A549 (cell line): ENCODE data around the gene MAGEB1. TPM values are rescaled to one million over a fixed set of nuclear protein-coding genes. Genes with fewer than 3 reads are reported as not detected.

ENCODE experiments used
- ATAC-seq, 2 experiments: fragments of 200-7000 bp in 1 of 2; fragments of >200 bp in 1 of 2; cut with Nextera tagmentation in 1 of 2; cut with Tn5 transposase in 1 of 2; 3 replicates each; pipeline versions ENCODE4 v1.8.0 to v1.9.1; 2018 to 2020; ENCODE audit warnings: mild to moderate bottlenecking in 1 of 2, moderate library complexity in 1 of 2
- CTCF ChIA-PET: fragments of 300-600 bp; sonication (Branson Sonifier 250); formaldehyde crosslinking; extraction: SDS; loops from one replicate; lab custom pipeline; 2021; ENCODE audit warnings: antibody characterized with exemption, inconsistent platforms; lab: Yijun Ruan, JAX
- POLR2A ChIA-PET: fragments of 350-600 bp; formaldehyde crosslinking; extraction: SDS; loops from one replicate; lab custom pipeline; 2021; ENCODE audit warnings: antibody characterized with exemption, inconsistent platforms; lab: Yijun Ruan, JAX
- DNase-seq, 2 experiments: peaks; one replicate each; pipeline versions ENCODE4 v3.0.0 to v3.0.0-alpha.2; 2011 to 2016; ENCODE audit warnings: low read depth in 1 of 2, low spot score in 1 of 2
- FAIRE-seq: peaks from 2 replicates; lab custom pipeline; 2011; peaks lifted over from hg19 to GRCh38; lab: Jason Lieb, UNC
- H3K27ac ChIP-seq, 2 experiments: fragments of >200 bp; sonication (Bioruptor Twin); formaldehyde crosslinking; 3 replicates each; pipeline ENCODE4 v1.5.1; 2016 to 2017
- H3K4me1 ChIP-seq: fragments of >200 bp; sonication (Bioruptor Twin); formaldehyde crosslinking; 3 replicates; pipeline ENCODE4 v1.6.1; 2016
- H3K4me2 ChIP-seq: fragments of >200 bp; sonication (Bioruptor Twin); formaldehyde crosslinking; 3 replicates; pipeline ENCODE4 v1.6.1; 2016
- H3K4me3 ChIP-seq: fragments of >200 bp; sonication (Bioruptor Twin); formaldehyde crosslinking; 3 replicates; pipeline ENCODE4 v1.5.1; 2016
- H3K9me3 ChIP-seq: fragments of >200 bp; sonication (Bioruptor Twin); formaldehyde crosslinking; 3 replicates; pipeline ENCODE4 v1.6.1; 2016
- BCL3 ChIP-seq: fragments of >200 bp; sonication (Bioruptor Twin); formaldehyde crosslinking; IDR thresholded peaks from 3 replicates; pipeline ENCODE4 v1.6.1; 2016
- BHLHE40 ChIP-seq: IDR thresholded peaks from 2 replicates; pipeline ENCODE4 v1.6.1; 2012; ENCODE audit warnings: low read depth, low read length, inconsistent platforms
- CBX2 ChIP-seq: fragments of 200-600 bp; sonication (generic); IDR thresholded peaks from 2 replicates; pipeline ENCODE4 v1.6.1; 2016; ENCODE audit warnings: low read depth, mild to moderate bottlenecking, borderline replicate concordance
- CEBPB ChIP-seq, 2 experiments: fragments of >200 bp in 1 of 2; sonication (Bioruptor Twin) in 1 of 2; formaldehyde crosslinking in 1 of 2; IDR thresholded peaks; 2 replicates each; pipeline ENCODE4 v1.6.1; 2012 to 2016
- CHD4 ChIP-seq: fragments of 200-600 bp; sonication (generic); IDR thresholded peaks from 2 replicates; pipeline ENCODE4 v1.6.1; 2016; ENCODE audit warnings: antibody characterized with exemption, mild to moderate bottlenecking, borderline replicate concordance
- EHMT2 ChIP-seq: fragments of 200-600 bp; sonication (generic); IDR thresholded peaks from 2 replicates; pipeline ENCODE4 v1.6.1; 2016; ENCODE audit warnings: antibody characterized with exemption, low read depth, mild to moderate bottlenecking, moderate library complexity
- EP300 ChIP-seq, 2 experiments: fragments of >200 bp; sonication (Bioruptor Twin); formaldehyde crosslinking; IDR thresholded peaks; 2 replicates in 1 of 2; 3 replicates in 1 of 2; pipeline ENCODE4 v1.6.1; 2016 to 2017
- FOSB ChIP-seq: fragments of 250-450 bp; sonication (Bioruptor Pico); IDR thresholded peaks from 2 replicates; pipeline ENCODE4 v1.5.0; 2020; ENCODE audit warnings: mild to moderate bottlenecking, moderate library complexity
- FOSL2 ChIP-seq, 2 experiments: fragments of 450-650 bp in 1 of 2; fragments of >200 bp in 1 of 2; sonication (Bioruptor Twin) in 1 of 2; formaldehyde crosslinking; IDR thresholded peaks; 2 replicates each; pipeline versions ENCODE4 v1.5.0 to v1.6.1; 2016 to 2020; ENCODE audit warnings: mild to moderate bottlenecking in 1 of 2, moderate library complexity in 1 of 2
- GATA3 ChIP-seq: IDR thresholded peaks from 2 replicates; pipeline ENCODE4 v1.6.1; 2012; ENCODE audit warnings: borderline replicate concordance
- HDAC2 ChIP-seq: fragments of 200-600 bp; sonication (generic); IDR thresholded peaks from 2 replicates; pipeline ENCODE4 v1.6.1; 2016
- HES2 ChIP-seq: fragments of >200 bp; sonication (Bioruptor Twin); formaldehyde crosslinking; IDR thresholded peaks from 2 replicates; pipeline ENCODE4 v1.6.1; 2016
- HOXA7 ChIP-seq: fragments of 250-450 bp; sonication (Bioruptor Pico); IDR thresholded peaks from 2 replicates; pipeline ENCODE4 v1.5.0; 2020; ENCODE audit warnings: mild to moderate bottlenecking, moderate library complexity
- HOXB13 ChIP-seq: fragments of 250-450 bp; sonication (Bioruptor Pico); IDR thresholded peaks from 2 replicates; pipeline ENCODE4 v1.5.0; 2020; ENCODE audit warnings: low read depth, mild to moderate bottlenecking, moderate library complexity
- HOXB5 ChIP-seq: fragments of 250-450 bp; sonication (Bioruptor Pico); IDR thresholded peaks from 2 replicates; pipeline ENCODE4 v1.5.0; 2020; ENCODE audit warnings: mild to moderate bottlenecking, moderate library complexity
- JUN ChIP-seq, 2 experiments: fragments of >200 bp; sonication (Bioruptor Twin); formaldehyde crosslinking; IDR thresholded peaks; 2 replicates in 1 of 2; 3 replicates in 1 of 2; pipeline ENCODE4 v1.6.1; 2016 to 2017
- KDM5A ChIP-seq: fragments of 200-600 bp; sonication (generic); IDR thresholded peaks from 2 replicates; pipeline ENCODE4 v1.6.1; 2016; ENCODE audit warnings: antibody characterized with exemption, mild to moderate bottlenecking
- MAFK ChIP-seq: fragments of 450-650 bp; IDR thresholded peaks from 2 replicates; pipeline ENCODE4 v1.6.1; 2014; ENCODE audit not compliant: partially characterized antibody
- MYC ChIP-seq: IDR thresholded peaks from 2 replicates; pipeline ENCODE4 v1.6.1; 2012; ENCODE audit warnings: mild to moderate bottlenecking, inconsistent platforms, low read length, improper control_type of control experiment, borderline replicate concordance
- NFE2L2 ChIP-seq: fragments of 150-350 bp; conservative IDR thresholded peaks from 2 replicates; pipeline ENCODE4 v1.6.1; 2014; ENCODE audit warnings: low read length
- NR3C1 ChIP-seq: fragments of >200 bp; sonication (Bioruptor Twin); formaldehyde crosslinking; IDR thresholded peaks from 3 replicates; pipeline ENCODE4 v1.6.1; 2017
- POLR2A ChIP-seq: IDR thresholded peaks from 2 replicates; pipeline ENCODE4 v1.6.1; 2012; ENCODE audit warnings: mild to moderate bottlenecking, low read length
- POLR2AphosphoS2 ChIP-seq: conservative IDR thresholded peaks from 2 replicates; pipeline ENCODE4 v1.6.1; 2012; ENCODE audit warnings: low read length, improper control_type of control experiment, inconsistent platforms
- RCOR1 ChIP-seq: fragments of 150-350 bp; IDR thresholded peaks from 2 replicates; pipeline ENCODE4 v1.6.1; 2014; ENCODE audit warnings: antibody characterized with exemption, low read length, low read depth
- RNF2 ChIP-seq: fragments of 200-600 bp; sonication (generic); IDR thresholded peaks from 2 replicates; pipeline ENCODE4 v1.6.1; 2016; ENCODE audit warnings: low read depth, mild to moderate bottlenecking, antibody characterized with exemption, moderate library complexity, borderline replicate concordance
- SREBF2 ChIP-seq: fragments of 450-650 bp; IDR thresholded peaks from 2 replicates; pipeline ENCODE4 v1.6.1; 2014; ENCODE audit warnings: mild to moderate bottlenecking, moderate library complexity
- USF2 ChIP-seq: fragments of 450-650 bp; IDR thresholded peaks from 2 replicates; pipeline ENCODE4 v1.6.1; 2014; ENCODE audit warnings: antibody characterized with exemption
- ZC3H11A ChIP-seq: fragments of 450-650 bp; IDR thresholded peaks from 2 replicates; pipeline ENCODE4 v1.6.1; 2014; ENCODE audit warnings: antibody characterized with exemption, mild to moderate bottlenecking
- ZFP36 ChIP-seq: fragments of 450-650 bp; IDR thresholded peaks from 2 replicates; pipeline ENCODE4 v1.6.1; 2014; ENCODE audit warnings: borderline replicate concordance; ENCODE audit not compliant: partially characterized antibody
- ZNF302 ChIP-seq: fragments of 250-450 bp; sonication (Bioruptor Pico); IDR thresholded peaks from 2 replicates; pipeline ENCODE4 v1.9.0; 2021; ENCODE audit warnings: inconsistent platforms, mild to moderate bottlenecking, moderate library complexity
- ZSCAN20 ChIP-seq: fragments of 250-450 bp; sonication (Bioruptor Pico); IDR thresholded peaks from 2 replicates; pipeline ENCODE4 v1.8.0; 2022; ENCODE audit warnings: mild to moderate bottlenecking, moderate library complexity
- WGBS: methylation state at CpG from one replicate; pipeline ENCODE4 v1.1.6; 2017; ENCODE audit errors: missing lambda C conversion rate; 5-methylcytosine and 5-hydroxymethylcytosine counted together
- polyA plus RNA-seq, 4 experiments: library from polyadenylated mRNA; depleted of rRNA in 3 of 4; stranded (reverse); fragments of >200 nt; fragmentation: RNase III in 1 of 4; extraction: RNeasy Plus Mini Kit Qiagen cat#74134 plus additional on column Dnase treatment in 1 of 4; gene quantifications; 2 replicates in 3 of 4; 3 replicates in 1 of 4; pipeline ENCODE4 v1.2.3, GENCODE V29; 2011 to 2017

Gene MAGEB1
- polyA plus RNA-seq, 2 of the 4 experiments (the other 2 are of a cell fraction): not detected

GRCh38 chrX:30248854-30249253, 1.9 kb downstream of the MAGEB1 start:
- DNase-seq (no peak), ATAC-seq (no peak), FAIRE-seq (no peak)
- H3K4me3 ChIP-seq: no peak overlapping the region
- no peak overlapping the region for H3K4me2 ChIP-seq
- H3K27ac ChIP-seq: no peak overlapping the region
- no peaks in the 10 kb centered on the region for H3K4me1 ChIP-seq
- TF ChIP-seq BCL3: no peak
- no peak for TF ChIP-seq CBX2
- no peak for TF ChIP-seq FOSB
- no peak for TF ChIP-seq POLR2AphosphoS2
- TF ChIP-seq EP300 (IDR thresholded peaks at IDR 0.05): no peak
- no peak for TF ChIP-seq NR3C1
- no peak for TF ChIP-seq HOXB5
- TF ChIP-seq CHD4: no peak
- H3K9me3 ChIP-seq: no peaks in the 10 kb centered on the region
- 58% methylated on average over 2 of the region's 4 CpGs for WGBS
- POLR2A ChIA-PET: no interaction called here
- CTCF ChIA-PET: interaction anchor here (0.6 kb wide), 1 partner anchor 174 kb away, joined by 3 read pairs; no protein-coding TSS in a partner anchor

- Histone ChIP-seq H3K4me1 (no peaks in the 10 kb centered on the region), H3K4me2 (no peak overlapping the region)
- no peak for TF ChIP-seq ZFP36
- no peak for TF ChIP-seq HOXB13 (CRISPR knock-in tag)
- no peak for TF ChIP-seq POLR2A
- no peak for TF ChIP-seq MYC
- TF ChIP-seq BHLHE40: no peak
- TF ChIP-seq EP300 (IDR thresholded peaks at IDR 0.05): no peak
- TF ChIP-seq ZNF302 (CRISPR knock-in tag): no peak
- TF ChIP-seq BCL3: no peak
- no peak for TF ChIP-seq USF2
- TF ChIP-seq NFE2L2: no peak
- TF ChIP-seq MAFK: no peak
- TF ChIP-seq HOXB5: no peak
- no peak for TF ChIP-seq ZSCAN20
- TF ChIP-seq, all 56 proteins: peak for 0
- no peak for DNase-seq
- CTCF ChIA-PET: no interaction called here
- H3K9me3 ChIP-seq: no peaks in the 10 kb centered on the region
- no peak for ATAC-seq
- H3K4me3 ChIP-seq: no peak overlapping the region
- H3K27ac ChIP-seq: no peak overlapping the region
- WGBS: 86% methylated on average over 1 of the region's 1 CpG
- FAIRE-seq: no peak
- POLR2A ChIA-PET: no interaction called here
These were observed 6.3 kb downstream of the MAGEB1 start for GRCh38 chrX:30253257-30253656.

GRCh38 chrX:30259927-30260326, 13.0 kb downstream of the MAGEB1 start:
- CTCF ChIA-PET: no interaction called here
- Histone ChIP-seq H3K4me3 (no peak overlapping the region), H3K27ac (no peak overlapping the region), H3K4me2 (no peak overlapping the region), H3K9me3 (no peaks in the 10 kb centered on the region), H3K4me1 (no peaks in the 10 kb centered on the region)
- DNase-seq (no peak), FAIRE-seq (peak; percentile 36), ATAC-seq (no peak)
- WGBS: 79% methylated on average over 2 of the region's 2 CpGs
- POLR2A ChIA-PET: no interaction called here
- no peak for TF ChIP-seq HDAC2
- TF ChIP-seq HOXA7 (CRISPR knock-in tag): no peak
- TF ChIP-seq EHMT2: no peak
- TF ChIP-seq POLR2A: no peak
- no peak for TF ChIP-seq FOSL2 (IDR thresholded peaks at IDR 0.05)
- no peak for TF ChIP-seq FOSL2 (CRISPR knock-in tag; IDR thresholded peaks at IDR 0.05)
- no peak for TF ChIP-seq HOXB5
- no peak for TF ChIP-seq KDM5A
- TF ChIP-seq RNF2: no peak
- no peak for TF ChIP-seq HES2
- TF ChIP-seq CEBPB (IDR thresholded peaks at IDR 0.05): no peak
- no peak for TF ChIP-seq SREBF2
- no peak for TF ChIP-seq GATA3
- TF ChIP-seq ZC3H11A: no peak
- no peak for TF ChIP-seq JUN (IDR thresholded peaks at IDR 0.05)
- no peak for TF ChIP-seq RCOR1
